Neutrophil (primary cell): ENCODE measurements around the gene RLN2.
"Not testable (repeated sequence)": the region's sequence is repeated elsewhere in the genome, so short reads cannot be mapped to it uniquely, and the experiment has no call there.

Experiments
- H3K27ac ChIP-seq: fragments of 200-600 bp; sonication (generic); 2 replicates; pipeline ENCODE4 v1.5.1; 2016; ENCODE audit warnings: mild to moderate bottlenecking, moderate library complexity
- H3K27me3 ChIP-seq: fragments of 200-600 bp; sonication (generic); 2 replicates; pipeline ENCODE4 v1.6.0; 2016; ENCODE audit warnings: mild to moderate bottlenecking
- H3K36me3 ChIP-seq: fragments of 200-600 bp; sonication (generic); 2 replicates; pipeline ENCODE4 v1.5.1; 2017
- H3K4me1 ChIP-seq, 2 experiments: fragments of 200-600 bp in 1 of 2; sonication (generic) in 1 of 2; 1 replicate in 1 of 2; 2 replicates in 1 of 2; pipeline versions ENCODE4 v1.5.1 to v1.6.1; 2013 to 2016; ENCODE audit warnings: low read depth in 1 of 2, low read length in 1 of 2, mild to moderate bottlenecking in 1 of 2, moderate library complexity in 1 of 2; ENCODE audit not compliant: control insufficient read depth in 1 of 2, insufficient read depth in 1 of 2
- H3K4me3 ChIP-seq, 2 experiments: fragments of 200-600 bp in 1 of 2; sonication (generic) in 1 of 2; 1 replicate in 1 of 2; 2 replicates in 1 of 2; pipeline ENCODE4 v1.5.1; 2013 to 2016; ENCODE audit warnings: low read depth in 1 of 2, low read length in 1 of 2, mild to moderate bottlenecking in 1 of 2, moderate library complexity in 1 of 2
- H3K9me3 ChIP-seq: fragments of 200-600 bp; sonication (generic); 2 replicates; pipeline ENCODE4 v1.5.1; 2016
- CTCF ChIP-seq: fragments of 200-600 bp; sonication (generic); IDR thresholded peaks from 2 replicates; pipeline ENCODE4 v1.5.1; 2016; ENCODE audit warnings: antibody characterized with exemption

Gene RLN2

GRCh38 chr9:5326893-5327548, 22.5 kb upstream of the RLN2 start:
- Histone ChIP-seq H3K36me3 (no peaks in the 10 kb centered on the region), H3K9me3 (no peaks in the 10 kb centered on the region), H3K27me3 (no peaks in the 10 kb centered on the region), H3K27ac (no peak overlapping the region), H3K4me1 (no peaks in the 10 kb centered on the region), H3K4me3 (no peak overlapping the region)
- TF ChIP-seq CTCF, result no peak

- H3K4me3 ChIP-seq, result no peak overlapping the region
- no peak overlapping the region for H3K27ac ChIP-seq
- no peaks in the 10 kb centered on the region for H3K9me3 ChIP-seq
- no peaks in the 10 kb centered on the region for H3K27me3 ChIP-seq
- H3K4me1 ChIP-seq, result peaks cover 0 to 2% of the 10 kb centered on the region in 2 experiments
- no peak for TF ChIP-seq CTCF
- H3K36me3 ChIP-seq, result no peaks in the 10 kb centered on the region
Observed at GRCh38 chr9:5326187-5326586, 21.7 kb upstream of the RLN2 start.

- H3K9me3 ChIP-seq, H3K4me3 ChIP-seq, H3K36me3 ChIP-seq: not testable (repeated sequence)
Observed at GRCh38 chr9:5321601-5322000, 17.1 kb upstream of the RLN2 start.

GRCh38 chr9:5321058-5321457, 16.5 kb upstream of the RLN2 start:
- Histone ChIP-seq H3K36me3 (no peaks in the 10 kb centered on the region), H3K27me3 (no peaks in the 10 kb centered on the region), H3K27ac (no peak overlapping the region), H3K9me3 (no peaks in the 10 kb centered on the region), H3K4me3 (no peak overlapping the region), H3K4me1 (peaks cover 0 to 2% of the 10 kb centered on the region in 2 experiments)
- TF ChIP-seq CTCF, result no peak

More at GRCh38 chr9:5321601-5322000, 17.1 kb upstream of the RLN2 start:
- not testable (repeated sequence) for H3K27me3 ChIP-seq, H3K4me1 ChIP-seq, H3K27ac ChIP-seq

GRCh38 chr9:5316406-5316805, 11.9 kb upstream of the RLN2 start:
- not testable (repeated sequence) for H3K27ac ChIP-seq, H3K9me3 ChIP-seq, H3K4me1 ChIP-seq, H3K4me3 ChIP-seq, H3K36me3 ChIP-seq, H3K27me3 ChIP-seq

GRCh38 chr9:5315187-5315923, 10.8 kb upstream of the RLN2 start:
- Histone ChIP-seq H3K36me3 (no peaks in the 10 kb centered on the region), H3K9me3 (peaks cover 6% of the 10 kb centered on the region), H3K4me1 (no peaks in the 10 kb centered on the region), H3K27ac (no peak overlapping the region), H3K27me3 (no peaks in the 10 kb centered on the region), H3K4me3 (no peak overlapping the region)
- no peak for TF ChIP-seq CTCF
